HEK293 (cell line): Measurements from ENCODE around the gene ABHD17A.

ENCODE experiments used
- CTCF ChIA-PET: fragments of 350-600 bp; formaldehyde crosslinking; extraction: SDS; loops from one replicate; lab custom pipeline; 2021; ENCODE audit warnings: antibody characterized with exemption; lab: Yijun Ruan, JAX
- POLR2A ChIA-PET: fragments of 300-600 bp; formaldehyde crosslinking; extraction: SDS; loops from one replicate; lab custom pipeline; 2020; ENCODE audit warnings: antibody characterized with exemption, inconsistent platforms; lab: Yijun Ruan, JAX
- H3K27ac ChIP-seq: fragments of 200-500 bp; sonication (Bioruptor generic); 2 replicates; pipeline ENCODE4 v1.5.1; 2014; ENCODE audit warnings: low read depth, low read length, control low read depth, inconsistent platforms; ENCODE audit errors: extremely low read depth
- H3K36me3 ChIP-seq, 2 experiments: fragments of 200-500 bp in 1 of 2; sonication (Bioruptor generic) in 1 of 2; 1 replicate in 1 of 2; 2 replicates in 1 of 2; pipeline ENCODE4 v1.5.1; 2014 to 2017; ENCODE audit warnings: inconsistent platforms in 2 of 2, low read length in 2 of 2; ENCODE audit not compliant: control insufficient read depth in 2 of 2, insufficient read depth in 1 of 2
- H3K4me1 ChIP-seq: fragments of 200-500 bp; sonication (Bioruptor generic); 2 replicates; pipeline ENCODE4 v1.5.1; 2014; ENCODE audit warnings: mild to moderate bottlenecking, low read length, inconsistent platforms; ENCODE audit not compliant: control insufficient read depth, insufficient read depth
- H3K4me3 ChIP-seq: 2 replicates; pipeline ENCODE4 v1.5.1; 2011; ENCODE audit warnings: low read depth, mild to moderate bottlenecking, control low read depth, low read length, moderate library complexity
- H3K9me3 ChIP-seq: fragments of 200-500 bp; sonication (Bioruptor generic); 2 replicates; pipeline ENCODE4 v1.5.1; 2014; ENCODE audit warnings: low read depth, low read length, inconsistent platforms; ENCODE audit not compliant: control insufficient read depth, insufficient read depth
- EGR2 ChIP-seq: fragments of 450-650 bp; formaldehyde crosslinking; IDR thresholded peaks from 2 replicates; pipeline ENCODE4 v1.5.1; 2016; ENCODE audit warnings: low read depth, missing biosample characterization, missing genetic modification characterization
- FEZF1 ChIP-seq: fragments of 450-650 bp; formaldehyde crosslinking; IDR thresholded peaks from 2 replicates; pipeline ENCODE4 v1.5.1; 2016; ENCODE audit warnings: missing biosample characterization, missing genetic modification characterization
- HIC1 ChIP-seq: fragments of 450-650 bp; formaldehyde crosslinking; IDR thresholded peaks from 2 replicates; pipeline ENCODE4 v1.5.1; 2016; ENCODE audit warnings: missing biosample characterization, missing genetic modification characterization
- KLF7 ChIP-seq: fragments of 450-650 bp; formaldehyde crosslinking; IDR thresholded peaks from 2 replicates; pipeline ENCODE4 v1.5.1; 2016; ENCODE audit warnings: missing biosample characterization, missing genetic modification characterization, borderline replicate concordance
- MYNN ChIP-seq: fragments of 450-650 bp; formaldehyde crosslinking; IDR thresholded peaks from 2 replicates; pipeline ENCODE4 v1.5.1; 2016; ENCODE audit warnings: missing biosample characterization, missing genetic modification characterization, borderline replicate concordance
- PATZ1 ChIP-seq: fragments of 450-650 bp; formaldehyde crosslinking; IDR thresholded peaks from 2 replicates; pipeline ENCODE4 v1.5.1; 2016; ENCODE audit warnings: missing biosample characterization, missing genetic modification characterization
- SCRT1 ChIP-seq: fragments of 450-650 bp; formaldehyde crosslinking; IDR thresholded peaks from 2 replicates; pipeline ENCODE4 v1.5.1; 2016; ENCODE audit warnings: missing biosample characterization, missing genetic modification characterization, borderline replicate concordance
- ZBTB44 ChIP-seq: fragments of 450-650 bp; IDR thresholded peaks from 2 replicates; pipeline ENCODE4 v1.5.1; 2018; ENCODE audit warnings: missing biosample characterization, mild to moderate bottlenecking, missing genetic modification characterization
- ZFHX2 ChIP-seq: fragments of 450-650 bp; formaldehyde crosslinking; conservative IDR thresholded peaks from 2 replicates; pipeline ENCODE4 v1.5.1; 2016; ENCODE audit warnings: missing biosample characterization, missing genetic modification characterization
- ZNF10 ChIP-seq: fragments of 450-650 bp; formaldehyde crosslinking; IDR thresholded peaks from 2 replicates; pipeline ENCODE4 v1.5.1; 2017; ENCODE audit warnings: missing biosample characterization, missing genetic modification characterization
- ZNF121 ChIP-seq: fragments of 450-650 bp; formaldehyde crosslinking; IDR thresholded peaks from 2 replicates; pipeline ENCODE4 v1.5.1; 2016; ENCODE audit warnings: missing biosample characterization, missing genetic modification characterization
- ZNF140 ChIP-seq: fragments of 450-650 bp; formaldehyde crosslinking; IDR thresholded peaks from 2 replicates; pipeline ENCODE4 v1.5.1; 2016; ENCODE audit warnings: missing biosample characterization, missing genetic modification characterization
- ZNF221 ChIP-seq: fragments of 450-650 bp; formaldehyde crosslinking; IDR thresholded peaks from 2 replicates; pipeline ENCODE4 v1.5.1; 2017; ENCODE audit warnings: missing biosample characterization, missing genetic modification characterization, borderline replicate concordance
- ZNF518A ChIP-seq: fragments of 450-650 bp; formaldehyde crosslinking; conservative IDR thresholded peaks from 2 replicates; pipeline ENCODE4 v1.5.1; 2016; ENCODE audit warnings: low read depth, missing biosample characterization, missing genetic modification characterization
- ZNF777 ChIP-seq: fragments of 450-650 bp; formaldehyde crosslinking; IDR thresholded peaks from 2 replicates; pipeline ENCODE4 v1.5.1; 2017; ENCODE audit warnings: missing biosample characterization, missing genetic modification characterization, borderline replicate concordance

The ABHD17A gene

GRCh38 chr19:1862068-1862423, 23.2 kb downstream of the ABHD17A start (continued):
- TF ChIP-seq HIC1 (tag by site-specific recombination) (no peak), ZNF777 (no peak), ZNF221 (tag by site-specific recombination) (no peak), FEZF1 (no peak), SCRT1 (tag by site-specific recombination) (no peak), ZNF518A (tag by site-specific recombination) (no peak), MYNN (tag by site-specific recombination) (no peak), ZNF140 (tag by site-specific recombination) (no peak), ZNF10 (no peak), PATZ1 (tag by site-specific recombination) (0 out of 2 replicates have a peak, but pooled peaks have one; percentile 82)

- Histone ChIP-seq H3K27ac (no peak overlapping the region), H3K9me3 (no peaks in the 10 kb centered on the region), H3K4me1 (peaks cover 21% of the 10 kb centered on the region), H3K4me3 (no peak overlapping the region)
- CTCF ChIA-PET = no interaction called here
- TF ChIP-seq ZFHX2 (tag by site-specific recombination) (peak; percentile 59), ZNF121 (tag by site-specific recombination) (no peak), ZNF10 (0 out of 2 replicates have a peak, but pooled peaks have one; percentile 53), ZBTB44 (tag by site-specific recombination) (no peak), MYNN (tag by site-specific recombination) (no peak), EGR2 (tag by site-specific recombination) (peak; percentile 41), KLF7 (tag by site-specific recombination) (no peak)
- TF ChIP-seq, all 188 proteins: peak for 3
- H3K36me3 ChIP-seq = no peaks in the 10 kb centered on the region
- POLR2A ChIA-PET = no interaction called here
Observed at GRCh38 chr19:1861599-1862031, 23.7 kb downstream of the ABHD17A start.
